Fibroblast of gingiva (primary cell): ENCODE data around the gene ISLR.

Experiments used
- DNase-seq: peaks from one replicate; pipeline ENCODE4 v3.0.0-alpha.2; 2011; ENCODE audit warnings: low read depth

ISLR gene, protein sequence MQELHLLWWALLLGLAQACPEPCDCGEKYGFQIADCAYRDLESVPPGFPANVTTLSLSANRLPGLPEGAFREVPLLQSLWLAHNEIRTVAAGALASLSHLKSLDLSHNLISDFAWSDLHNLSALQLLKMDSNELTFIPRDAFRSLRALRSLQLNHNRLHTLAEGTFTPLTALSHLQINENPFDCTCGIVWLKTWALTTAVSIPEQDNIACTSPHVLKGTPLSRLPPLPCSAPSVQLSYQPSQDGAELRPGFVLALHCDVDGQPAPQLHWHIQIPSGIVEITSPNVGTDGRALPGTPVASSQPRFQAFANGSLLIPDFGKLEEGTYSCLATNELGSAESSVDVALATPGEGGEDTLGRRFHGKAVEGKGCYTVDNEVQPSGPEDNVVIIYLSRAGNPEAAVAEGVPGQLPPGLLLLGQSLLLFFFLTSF

DNA sequence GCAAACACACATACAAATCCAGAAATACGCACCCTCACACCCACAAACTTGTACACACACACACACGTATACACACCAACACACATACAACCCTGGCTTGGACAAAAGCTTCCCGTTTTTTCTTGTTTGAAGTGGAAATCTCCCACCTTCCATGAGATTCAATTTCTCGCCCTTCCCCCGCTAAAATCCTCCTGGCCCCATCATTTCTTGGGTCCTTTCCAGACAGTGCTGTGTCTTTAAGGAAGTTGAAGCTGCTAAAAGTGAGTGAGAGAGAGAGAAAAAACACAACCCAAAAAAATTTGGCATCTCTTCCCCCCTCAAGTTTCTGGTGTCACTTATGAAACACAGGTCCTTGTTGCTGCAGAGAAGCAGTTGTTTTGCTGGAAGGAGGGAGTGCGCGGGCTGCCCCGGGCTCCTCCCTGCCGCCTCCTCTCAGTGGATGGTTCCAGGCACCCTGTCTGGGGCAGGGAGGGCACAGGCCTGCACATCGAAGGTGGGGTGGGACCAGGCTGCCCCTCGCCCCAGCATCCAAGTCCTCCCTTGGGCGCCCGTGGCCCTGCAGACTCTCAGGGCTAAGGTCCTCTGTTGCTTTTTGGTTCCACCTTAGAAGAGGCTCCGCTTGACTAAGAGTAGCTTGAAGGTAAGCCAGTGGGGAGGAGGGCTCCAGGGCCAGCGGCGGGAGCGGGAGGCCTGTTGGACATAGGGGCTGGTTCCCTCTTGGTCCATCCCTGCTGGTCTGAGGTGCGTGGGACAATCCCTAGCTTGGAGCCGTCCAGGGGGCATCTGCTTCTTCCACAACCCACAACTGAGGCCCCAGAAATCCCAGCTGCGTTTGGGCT lies at the start of gene ISLR:
Gene ISLR (plus strand): TSS at position 331 of the 839 bp plus-strand sequence. CDS start 1,149 bp downstream, outside the sequence.
- DNase-seq = peak; percentile 90

DNA sequence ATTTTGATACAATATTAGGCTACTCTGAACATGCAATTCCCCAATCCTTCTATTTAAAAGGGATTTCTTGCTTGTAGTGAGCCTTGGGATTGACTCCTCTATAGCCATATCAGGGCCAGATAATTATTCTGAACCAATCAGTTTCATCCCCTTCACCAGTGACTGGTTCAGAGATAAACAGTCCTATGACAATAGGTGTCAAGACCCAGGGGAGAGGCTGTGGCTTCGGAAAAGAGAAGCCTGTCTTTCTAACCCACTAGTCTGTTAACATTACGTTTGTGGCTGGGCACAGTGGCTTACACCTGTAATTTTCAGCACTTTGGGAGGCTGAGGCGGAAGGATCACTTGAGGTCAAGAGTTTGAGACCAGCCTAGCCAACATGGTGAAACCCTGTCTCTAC lies 49.3 kb upstream of the ISLR start:
- DNase-seq = no peak

DNA sequence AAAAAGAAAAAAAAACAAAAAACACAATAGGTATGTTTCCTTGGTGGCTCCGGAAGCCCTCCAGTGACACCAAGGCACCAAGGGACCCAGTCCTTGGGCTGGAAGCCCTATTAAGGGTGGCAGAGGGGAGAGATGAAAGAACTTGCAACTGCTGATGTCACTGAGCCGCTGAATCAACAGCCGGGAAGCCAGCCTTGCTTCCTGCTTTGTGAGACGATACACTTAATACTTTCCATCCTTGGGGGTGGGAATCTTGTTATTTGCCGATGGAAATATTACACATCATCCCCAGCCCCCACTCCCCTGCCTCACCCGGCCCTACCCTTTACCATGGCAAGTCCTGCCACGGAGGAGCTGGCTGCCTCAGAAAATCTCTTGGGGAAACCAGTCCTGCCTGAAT lies 48.8 kb upstream of the ISLR start:
- DNase-seq = no peak

DNA sequence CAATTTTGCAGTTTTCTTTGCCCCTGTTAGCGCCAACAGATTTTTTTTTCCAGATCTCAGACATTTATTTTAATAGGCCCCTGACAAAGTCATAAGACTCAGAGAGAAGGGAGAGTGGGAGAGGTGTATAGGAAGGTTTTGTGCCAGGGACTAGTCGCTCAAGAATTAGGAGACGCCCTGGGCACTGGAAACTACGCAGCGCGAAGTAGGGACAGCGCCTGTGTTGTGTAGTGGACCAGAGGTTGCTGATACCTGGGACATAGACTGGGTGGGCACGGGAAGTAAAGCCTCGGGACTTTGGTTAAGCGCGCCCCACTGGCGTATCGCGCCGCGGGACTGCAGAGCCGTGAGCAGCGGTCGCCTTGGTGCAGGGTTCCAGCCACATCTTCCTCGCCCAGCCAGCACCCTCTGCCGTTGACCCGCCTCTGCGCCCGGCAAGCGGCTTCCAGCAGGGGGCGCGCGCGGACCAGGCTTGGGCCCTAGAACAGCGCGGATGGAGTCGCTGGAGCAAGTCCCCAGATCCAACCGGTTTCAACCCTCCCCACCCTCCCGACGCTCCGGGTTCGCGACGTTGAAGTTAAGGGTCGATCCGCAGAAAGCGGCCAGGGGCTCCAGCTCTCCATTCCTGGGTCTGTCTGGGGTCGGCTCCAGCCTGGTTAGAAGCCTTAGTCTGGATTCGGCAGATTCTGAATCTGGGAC lies 46.1 kb upstream of the ISLR start:
- DNase-seq = peak; percentile 72

DNA sequence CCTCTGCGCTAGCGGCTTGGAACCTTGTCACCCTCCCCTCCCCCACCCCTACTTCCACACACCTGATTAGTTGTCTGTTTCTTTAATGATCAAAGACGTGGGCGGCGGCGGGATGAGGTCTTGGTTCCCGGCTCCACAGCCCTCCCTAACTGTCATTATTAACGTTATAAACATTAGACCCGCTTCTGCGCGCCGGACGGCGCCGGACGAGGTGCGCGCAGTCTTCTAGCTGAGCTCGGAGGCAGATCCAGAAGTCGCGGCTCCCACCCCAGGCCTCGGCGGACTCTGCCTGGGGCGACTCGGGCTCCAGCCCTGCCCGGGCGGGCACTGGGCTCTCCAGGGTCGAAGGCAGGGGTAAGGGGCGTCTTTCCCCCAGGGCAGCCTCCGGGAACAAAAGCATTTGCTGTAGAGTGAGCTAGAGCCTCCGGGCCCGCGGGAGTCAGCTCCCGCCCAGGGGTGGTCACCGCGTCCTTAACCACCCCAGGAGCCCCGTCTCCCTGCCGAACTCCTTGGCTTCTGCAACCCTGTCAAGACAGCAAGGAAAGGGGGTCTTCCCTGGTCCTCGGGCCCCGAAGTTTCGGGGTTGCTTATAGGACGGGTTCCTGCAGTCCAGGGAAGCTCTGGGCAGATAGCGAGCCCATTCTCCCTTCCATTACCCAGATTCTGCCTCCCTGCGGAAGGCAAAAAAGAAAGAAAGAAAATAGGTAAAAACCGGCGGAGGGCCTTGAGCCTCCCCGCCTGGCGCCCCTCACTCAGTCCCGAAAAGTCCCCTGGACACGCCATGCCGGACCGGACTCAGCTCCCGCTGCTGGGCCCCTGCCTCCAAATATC lies 45.3 kb upstream of the ISLR start:
- no peak for DNase-seq

DNA sequence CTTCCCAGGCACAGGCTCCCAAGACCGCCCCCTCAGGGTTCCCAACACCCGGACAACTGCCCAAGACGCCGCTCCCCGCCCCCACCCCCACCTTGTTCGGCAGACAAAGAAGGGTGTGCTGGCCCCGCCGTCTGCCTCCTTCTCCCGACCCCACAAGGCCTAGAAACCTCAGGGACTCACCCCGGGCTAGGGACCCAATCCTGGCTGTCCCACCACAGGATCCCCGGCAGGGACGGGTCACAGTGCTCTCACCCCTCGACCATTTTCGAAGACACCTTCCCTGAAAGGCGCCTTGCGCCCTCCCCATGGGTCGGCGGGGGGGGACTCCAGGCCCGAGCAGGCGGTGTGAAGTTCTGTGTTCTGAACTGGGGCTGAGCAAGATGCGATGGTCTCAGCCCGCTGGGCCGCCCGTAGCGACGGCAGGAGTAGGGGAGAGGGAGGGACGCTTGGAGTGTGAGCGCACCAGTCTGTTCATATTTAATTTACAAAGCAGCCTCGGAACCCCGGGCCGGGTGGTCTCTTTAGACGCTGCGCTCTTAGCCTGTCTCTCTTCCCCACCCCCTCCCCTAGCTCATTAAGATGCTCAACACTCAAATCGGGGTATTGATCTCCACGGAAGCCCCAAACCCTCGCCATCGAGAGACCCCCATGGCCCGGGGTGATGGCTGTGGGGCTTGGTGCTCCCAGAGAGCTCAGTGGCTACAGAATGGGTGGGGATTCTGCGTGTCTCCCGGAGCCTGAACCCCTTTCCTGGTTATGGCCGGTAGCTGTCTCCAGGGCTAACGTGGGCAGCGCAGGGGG lies 44.5 kb upstream of the ISLR start:
- no peak for DNase-seq

DNA sequence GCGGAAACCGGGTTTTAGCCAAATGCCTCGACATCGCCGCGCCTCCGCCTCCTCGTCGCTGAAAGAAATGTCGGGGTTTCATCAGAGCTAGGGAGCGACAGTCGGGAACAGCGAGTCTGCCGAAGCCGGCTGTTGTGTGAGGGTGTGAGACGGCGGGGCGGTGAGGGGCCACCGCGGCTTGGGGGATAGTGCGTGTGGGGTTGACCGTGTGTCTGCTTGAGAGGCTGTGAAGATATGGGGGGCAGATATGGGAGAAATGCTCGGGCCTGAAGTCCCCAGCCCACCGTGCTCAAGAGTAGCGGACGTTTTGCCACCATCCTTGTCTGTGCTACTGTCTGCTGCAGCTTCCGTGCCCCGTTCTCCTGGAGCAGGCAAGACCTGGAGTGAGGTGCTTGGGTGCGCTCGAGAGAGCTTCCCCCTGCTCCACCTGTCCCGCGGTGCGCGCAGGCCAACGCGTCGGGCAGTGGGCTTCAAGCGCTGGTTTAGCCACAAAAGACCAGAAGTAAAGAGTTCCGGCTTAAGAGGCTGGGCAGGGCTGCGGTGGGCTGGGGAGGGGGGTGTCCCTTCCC lies 43.8 kb upstream of the ISLR start:
- no peak for DNase-seq

DNA sequence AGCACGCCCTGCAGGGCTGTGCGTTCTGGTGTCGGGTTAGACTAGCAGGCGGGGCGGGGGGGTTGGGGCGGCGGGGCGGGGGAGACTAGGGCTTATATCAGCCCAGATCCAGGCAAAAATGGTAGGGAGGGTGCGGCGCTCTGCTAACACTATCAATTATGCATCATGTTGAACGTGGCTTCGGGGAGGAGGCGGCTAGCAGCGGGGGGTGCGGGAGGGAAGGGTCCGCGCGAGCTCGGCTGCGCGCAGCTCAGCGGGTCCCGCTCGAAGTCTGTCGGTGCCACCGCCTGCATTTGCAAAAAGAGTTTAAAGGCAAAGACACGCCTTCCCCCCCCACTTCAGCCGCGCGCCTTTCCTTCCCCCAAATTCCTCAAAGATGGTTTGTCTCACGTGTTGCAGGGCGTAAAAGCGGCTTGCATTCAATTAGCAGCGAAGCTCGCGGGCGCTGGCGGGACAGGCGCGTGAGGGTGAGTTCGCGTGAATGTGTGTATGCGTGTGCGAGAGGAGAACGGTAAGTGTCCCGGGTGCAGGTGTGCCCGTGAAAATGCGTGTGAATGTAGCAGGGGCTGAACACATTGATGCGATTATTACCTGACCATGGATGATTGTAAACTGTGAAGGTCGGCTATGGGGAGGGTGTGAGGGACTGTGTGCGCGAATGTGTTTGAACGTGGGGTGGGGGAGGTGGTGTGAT lies 43.2 kb upstream of the ISLR start, which contains the start of gene ISLR2:
Gene ISLR2 (plus strand): TSS at position 432 of the 694 bp plus-strand sequence. CDS start 2,169 bp downstream, outside the sequence.
- DNase-seq = no peak

DNA sequence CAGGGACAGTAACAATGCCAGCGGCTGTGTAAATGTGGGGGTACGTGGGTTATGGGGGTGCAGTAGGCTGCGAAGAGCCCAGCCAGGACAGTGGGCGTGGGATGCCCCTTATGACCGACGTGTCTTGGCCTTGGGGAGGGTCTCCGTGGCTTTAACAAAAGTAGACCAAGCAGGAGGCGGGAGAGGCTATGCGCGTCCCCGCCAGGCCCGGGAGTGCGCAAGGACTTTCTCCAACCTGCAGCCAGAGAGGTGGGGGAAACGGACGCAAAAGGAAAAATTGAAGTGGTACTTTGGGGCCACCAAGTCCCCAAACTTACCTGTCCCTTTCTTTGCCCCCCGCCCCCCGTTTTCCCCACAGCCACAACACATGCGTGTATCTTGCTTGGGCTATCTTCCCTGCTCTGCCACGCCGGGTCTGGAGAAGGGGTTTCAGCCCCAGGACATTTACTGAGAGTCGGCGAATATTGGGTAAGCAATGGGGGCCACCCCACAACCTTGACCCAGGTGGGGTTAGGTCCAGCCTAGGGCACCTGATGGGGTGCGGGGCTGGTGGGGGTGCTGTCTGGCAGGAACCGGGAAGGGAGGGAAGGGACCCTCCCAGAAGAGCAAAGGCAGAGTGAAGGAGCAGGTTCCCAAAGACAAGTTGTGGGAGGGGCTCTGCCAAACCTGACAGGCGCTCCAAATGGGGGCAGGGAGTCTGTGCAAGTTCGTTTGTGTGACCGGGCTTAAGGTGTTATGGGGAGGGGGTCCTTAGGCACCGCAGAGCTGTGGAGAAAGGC lies 42.5 kb upstream of the ISLR start:
- no peak for DNase-seq

DNA sequence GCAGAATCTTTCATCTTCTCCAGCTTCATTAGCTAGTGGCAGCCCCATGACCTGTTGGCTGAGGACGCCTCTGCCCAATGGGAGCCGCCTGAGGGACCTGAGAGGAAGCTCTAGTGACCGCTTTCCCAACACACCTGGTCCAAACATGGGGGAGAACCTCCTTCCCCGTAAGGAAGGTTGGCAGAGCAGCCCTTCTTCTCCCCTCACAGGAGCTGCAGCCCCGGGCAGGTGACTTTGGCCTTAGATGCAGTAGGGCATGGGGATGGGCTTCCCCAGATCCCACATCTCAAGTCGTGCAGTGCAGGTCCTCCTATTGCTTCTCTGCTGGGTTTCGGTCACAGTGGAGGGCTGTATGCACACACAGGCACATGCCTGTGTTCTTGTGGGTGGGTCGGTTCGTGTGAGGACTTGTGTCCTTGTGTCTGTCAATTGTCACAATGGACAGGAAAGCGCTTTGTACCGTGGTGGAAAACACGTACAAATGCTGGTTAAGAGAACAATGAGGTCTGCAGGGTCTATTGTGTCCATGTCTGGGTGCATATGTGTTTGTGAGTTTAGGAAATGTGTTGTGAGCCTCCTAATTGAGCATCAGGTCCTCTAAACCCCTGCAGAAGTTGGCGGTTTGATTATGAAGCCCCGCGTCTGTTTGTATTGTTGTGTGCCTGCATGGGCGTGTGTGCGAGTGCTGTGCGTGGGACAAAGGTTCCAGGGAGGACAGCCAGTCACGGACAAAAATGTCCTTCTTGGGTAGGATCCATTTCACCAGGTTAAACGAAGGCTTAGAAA lies 41.7 kb upstream of the ISLR start:
- DNase-seq = no peak

DNA sequence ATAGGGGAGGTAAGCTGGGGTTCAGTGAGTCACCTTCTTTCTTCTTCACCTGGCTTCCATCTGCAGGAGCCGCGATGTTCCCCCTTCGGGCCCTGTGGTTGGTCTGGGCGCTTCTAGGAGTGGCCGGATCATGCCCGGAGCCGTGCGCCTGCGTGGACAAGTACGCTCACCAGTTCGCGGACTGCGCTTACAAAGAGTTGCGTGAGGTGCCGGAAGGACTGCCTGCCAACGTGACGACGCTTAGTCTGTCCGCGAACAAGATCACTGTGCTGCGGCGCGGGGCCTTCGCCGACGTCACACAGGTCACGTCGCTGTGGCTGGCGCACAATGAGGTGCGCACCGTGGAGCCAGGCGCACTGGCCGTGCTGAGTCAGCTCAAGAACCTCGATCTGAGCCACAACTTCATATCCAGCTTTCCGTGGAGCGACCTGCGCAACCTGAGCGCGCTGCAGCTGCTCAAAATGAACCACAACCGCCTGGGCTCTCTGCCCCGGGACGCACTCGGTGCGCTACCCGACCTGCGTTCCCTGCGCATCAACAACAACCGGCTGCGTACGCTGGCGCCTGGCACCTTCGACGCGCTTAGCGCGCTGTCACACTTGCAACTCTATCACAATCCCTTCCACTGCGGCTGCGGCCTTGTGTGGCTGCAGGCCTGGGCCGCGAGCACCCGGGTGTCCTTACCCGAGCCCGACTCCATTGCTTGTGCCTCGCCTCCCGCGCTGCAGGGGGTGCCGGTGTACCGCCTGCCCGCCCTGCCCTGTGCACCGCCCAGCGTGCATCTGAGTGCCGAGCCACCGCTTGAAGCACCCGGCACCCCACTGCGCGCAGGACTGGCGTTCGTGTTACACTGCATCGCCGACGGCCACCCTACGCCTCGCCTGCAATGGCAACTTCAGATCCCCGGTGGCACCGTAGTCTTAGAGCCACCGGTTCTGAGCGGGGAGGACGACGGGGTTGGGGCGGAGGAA lies 40.5 kb upstream of the ISLR start:
- no peak for DNase-seq

DNA sequence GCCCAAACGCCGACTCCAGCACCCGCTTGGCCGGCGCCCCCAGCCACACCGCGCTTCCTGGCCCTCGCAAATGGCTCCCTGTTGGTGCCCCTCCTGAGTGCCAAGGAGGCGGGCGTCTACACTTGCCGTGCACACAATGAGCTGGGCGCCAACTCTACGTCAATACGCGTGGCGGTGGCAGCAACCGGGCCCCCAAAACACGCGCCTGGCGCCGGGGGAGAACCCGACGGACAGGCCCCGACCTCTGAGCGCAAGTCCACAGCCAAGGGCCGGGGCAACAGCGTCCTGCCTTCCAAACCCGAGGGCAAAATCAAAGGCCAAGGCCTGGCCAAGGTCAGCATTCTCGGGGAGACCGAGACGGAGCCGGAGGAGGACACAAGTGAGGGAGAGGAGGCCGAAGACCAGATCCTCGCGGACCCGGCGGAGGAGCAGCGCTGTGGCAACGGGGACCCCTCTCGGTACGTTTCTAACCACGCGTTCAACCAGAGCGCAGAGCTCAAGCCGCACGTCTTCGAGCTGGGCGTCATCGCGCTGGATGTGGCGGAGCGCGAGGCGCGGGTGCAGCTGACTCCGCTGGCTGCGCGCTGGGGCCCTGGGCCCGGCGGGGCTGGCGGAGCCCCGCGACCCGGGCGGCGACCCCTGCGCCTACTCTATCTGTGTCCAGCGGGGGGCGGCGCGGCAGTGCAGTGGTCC lies 39.7 kb upstream of the ISLR start:
- no peak for DNase-seq

DNA sequence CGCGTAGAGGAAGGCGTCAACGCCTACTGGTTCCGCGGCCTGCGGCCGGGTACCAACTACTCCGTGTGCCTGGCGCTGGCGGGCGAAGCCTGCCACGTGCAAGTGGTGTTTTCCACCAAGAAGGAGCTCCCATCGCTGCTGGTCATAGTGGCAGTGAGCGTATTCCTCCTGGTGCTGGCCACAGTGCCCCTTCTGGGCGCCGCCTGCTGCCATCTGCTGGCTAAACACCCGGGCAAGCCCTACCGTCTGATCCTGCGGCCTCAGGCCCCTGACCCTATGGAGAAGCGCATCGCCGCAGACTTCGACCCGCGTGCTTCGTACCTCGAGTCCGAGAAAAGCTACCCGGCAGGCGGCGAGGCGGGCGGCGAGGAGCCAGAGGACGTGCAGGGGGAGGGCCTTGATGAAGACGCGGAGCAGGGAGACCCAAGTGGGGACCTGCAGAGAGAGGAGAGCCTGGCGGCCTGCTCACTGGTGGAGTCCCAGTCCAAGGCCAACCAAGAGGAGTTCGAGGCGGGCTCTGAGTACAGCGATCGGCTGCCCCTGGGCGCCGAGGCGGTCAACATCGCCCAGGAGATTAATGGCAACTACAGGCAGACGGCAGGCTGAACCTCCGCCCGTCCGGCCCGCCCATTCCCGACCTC lies 39.0 kb upstream of the ISLR start:
- DNase-seq = peak; percentile 24

DNA sequence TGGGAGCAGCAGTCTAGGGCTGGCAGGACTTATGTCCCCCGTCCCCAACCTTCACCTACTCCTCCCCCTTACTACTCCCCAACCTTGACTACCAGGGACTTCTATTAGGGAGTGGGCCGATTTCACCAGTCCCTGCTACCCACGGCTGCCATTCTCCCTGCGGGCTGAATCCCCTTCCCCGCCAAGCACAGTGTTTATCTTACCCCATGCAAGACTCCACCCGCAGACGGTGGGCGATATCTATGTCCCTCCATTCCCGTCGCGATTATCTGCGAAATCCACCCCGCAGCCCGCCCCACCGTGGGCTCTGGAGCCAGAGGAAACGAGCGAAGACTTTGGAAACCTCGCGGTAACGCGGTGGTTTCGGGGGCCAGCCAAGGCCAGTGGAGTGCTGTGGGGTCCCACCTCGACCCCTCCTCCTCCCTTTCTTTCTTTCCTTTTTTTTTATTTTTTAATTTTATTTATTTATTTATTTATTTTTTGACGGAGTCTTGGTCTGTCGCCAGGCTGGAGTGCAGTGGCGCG lies 38.4 kb upstream of the ISLR start:
- no peak for DNase-seq

DNA sequence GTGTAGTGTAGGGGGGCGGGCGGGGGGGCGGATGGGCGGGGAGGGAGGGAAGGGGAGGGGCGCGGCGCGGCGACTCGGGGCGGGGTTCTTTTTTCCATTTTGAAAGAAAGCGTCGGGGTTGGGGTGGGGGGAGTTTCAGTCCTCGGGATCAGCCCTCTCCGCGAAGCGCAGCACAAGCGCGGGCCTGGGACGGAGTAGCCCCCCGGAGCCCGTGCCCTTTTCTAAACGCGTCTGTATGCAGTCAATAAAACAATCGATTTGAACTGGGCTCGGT lies 37.0 kb upstream of the ISLR start:
- DNase-seq = no peak
